ENCODE data around the gene TAS2R20.
"Not testable (repeated sequence)": the region's sequence is repeated elsewhere in the genome, so short reads cannot be mapped to it uniquely, and the experiment has no call there.

TAS2R20 gene, protein sequence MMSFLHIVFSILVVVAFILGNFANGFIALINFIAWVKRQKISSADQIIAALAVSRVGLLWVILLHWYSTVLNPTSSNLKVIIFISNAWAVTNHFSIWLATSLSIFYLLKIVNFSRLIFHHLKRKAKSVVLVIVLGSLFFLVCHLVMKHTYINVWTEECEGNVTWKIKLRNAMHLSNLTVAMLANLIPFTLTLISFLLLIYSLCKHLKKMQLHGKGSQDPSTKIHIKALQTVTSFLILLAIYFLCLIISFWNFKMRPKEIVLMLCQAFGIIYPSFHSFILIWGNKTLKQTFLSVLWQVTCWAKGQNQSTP

GRCh38 chr12:10998204-10998603, at the start of gene TAS2R20:
TSS of gene TAS2R20 (minus strand) at chr12:10998304. CDS start at chr12:10997875, 429 bp downstream.
- DNase-seq (ENCODE audit: low spot score in 2 of 2) (no peak), ATAC-seq (replicated peaks; ENCODE audit: extremely low read depth, poor library complexity, severe bottlenecking) (no peak)
- Mint-ChIP-seq H3K36me3 (ENCODE audit: insufficient read depth) (no peaks in the 10 kb centered on the region), H3K4me3 (no peak within 1 kb of the TSS), H3K27me3 (no peaks in the 10 kb centered on the region), H3K9me3 (no peaks in the 10 kb centered on the region), H3K27ac (ENCODE audit: low read depth) (no peak within 1 kb of the TSS), H3K4me1 (no peaks in the 10 kb centered on the region)

DNA sequence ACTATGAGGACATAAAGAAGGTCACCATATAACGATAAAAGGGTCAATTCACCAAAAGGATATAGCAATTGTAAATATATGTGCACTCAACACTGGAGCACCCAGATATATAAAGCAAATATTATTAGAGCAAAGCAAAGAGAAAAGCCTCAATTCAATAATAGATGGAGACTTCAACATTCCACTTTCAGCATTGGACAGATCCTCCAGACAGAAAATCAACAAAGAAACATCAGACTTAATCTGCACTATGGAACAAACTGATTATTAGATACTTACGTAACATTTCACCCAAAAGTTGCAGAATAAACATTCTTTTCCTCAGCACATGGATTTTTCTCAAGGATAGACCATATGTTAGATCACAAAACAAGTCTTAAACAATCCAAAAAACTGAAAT, 43.3 kb upstream of the TAS2R20 start:
- not testable (repeated sequence) for ATAC-seq (replicated peaks; ENCODE audit: extremely low read depth, poor library complexity, severe bottlenecking); DNase-seq (ENCODE audit: low spot score in 2 of 2); H3K9me3 Mint-ChIP-seq; H3K36me3 Mint-ChIP-seq (ENCODE audit: insufficient read depth); H3K4me3 Mint-ChIP-seq; H3K27ac Mint-ChIP-seq (ENCODE audit: low read depth); H3K27me3 Mint-ChIP-seq
- peaks cover 17% of the 10 kb centered on the region for H3K4me1 Mint-ChIP-seq

DNA sequence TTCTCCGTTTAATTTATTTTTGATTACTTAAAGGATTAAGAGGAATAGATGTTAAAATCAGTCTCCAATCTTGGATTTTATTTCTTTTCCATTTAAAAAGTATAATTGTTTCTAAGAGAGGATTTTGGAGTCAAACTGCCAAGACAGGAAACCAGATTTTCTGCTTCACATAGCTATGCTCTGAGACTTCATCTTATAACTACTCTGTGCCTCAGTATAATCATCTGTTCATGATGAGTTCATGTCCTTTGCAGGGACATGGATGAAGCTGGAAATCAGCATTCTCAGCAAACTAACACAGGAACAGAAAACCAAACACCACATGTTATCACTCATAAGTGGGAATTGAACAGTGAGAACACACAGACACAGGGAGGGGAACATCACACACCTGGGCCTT, 42.1 kb upstream of the TAS2R20 start:
- peaks cover 17% of the 10 kb centered on the region for H3K4me1 Mint-ChIP-seq
- no peaks in the 10 kb centered on the region for H3K27me3 Mint-ChIP-seq
- no peaks in the 10 kb centered on the region for H3K9me3 Mint-ChIP-seq
- no peak overlapping the region for H3K4me3 Mint-ChIP-seq
- ATAC-seq (replicated peaks; ENCODE audit: extremely low read depth, poor library complexity, severe bottlenecking) (no peak), DNase-seq (ENCODE audit: low spot score in 2 of 2) (no peak)
- no peak overlapping the region for H3K27ac Mint-ChIP-seq (ENCODE audit: low read depth)
- H3K36me3 Mint-ChIP-seq (ENCODE audit: insufficient read depth) = peaks cover 9% of the 10 kb centered on the region

GRCh38 chr12:11039171-11039570, 41.1 kb upstream of the TAS2R20 start:
- Mint-ChIP-seq H3K4me3 (no peak overlapping the region), H3K27ac (ENCODE audit: low read depth) (no peak overlapping the region), H3K36me3 (ENCODE audit: insufficient read depth) (peaks cover 7% of the 10 kb centered on the region), H3K9me3 (no peaks in the 10 kb centered on the region), H3K4me1 (peaks cover 14% of the 10 kb centered on the region), H3K27me3 (no peaks in the 10 kb centered on the region)
- DNase-seq (ENCODE audit: low spot score in 2 of 2) (no peak), ATAC-seq (replicated peaks; ENCODE audit: extremely low read depth, poor library complexity, severe bottlenecking) (no peak)

GRCh38 chr12:11033959-11034358, 35.9 kb upstream of the TAS2R20 start:
- H3K4me1 Mint-ChIP-seq; DNase-seq (ENCODE audit: low spot score in 2 of 2); H3K4me3 Mint-ChIP-seq; H3K36me3 Mint-ChIP-seq (ENCODE audit: insufficient read depth); ATAC-seq (replicated peaks; ENCODE audit: extremely low read depth, poor library complexity, severe bottlenecking); H3K9me3 Mint-ChIP-seq; H3K27me3 Mint-ChIP-seq; H3K27ac Mint-ChIP-seq (ENCODE audit: low read depth): not testable (repeated sequence)

DNA sequence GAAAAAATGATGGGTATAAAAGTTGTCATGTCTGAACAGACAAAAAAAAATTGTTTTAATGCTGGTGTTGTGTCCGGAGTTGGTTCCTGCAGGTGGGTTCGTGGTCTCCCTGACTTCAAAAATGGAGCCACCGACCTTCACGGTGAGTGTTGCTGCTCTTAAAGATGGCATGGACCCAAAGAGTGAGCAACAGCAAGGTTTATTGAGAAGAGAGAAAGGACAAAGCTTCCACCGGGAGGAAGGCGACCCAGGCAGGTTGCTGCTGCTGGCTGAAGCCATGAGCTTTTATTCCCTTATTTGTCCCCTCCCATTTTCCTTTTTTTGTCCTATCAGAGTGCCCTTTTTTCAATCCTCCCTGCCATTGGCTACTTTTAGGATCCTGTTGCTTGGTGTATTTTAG, 33.2 kb upstream of the TAS2R20 start, which contains the start of gene TAS2R31:
Gene TAS2R31, minus strand, starts transcription at position 101 of the 400 bp plus-strand sequence. Its CDS starts 72 bp downstream, at position 29.
- Mint-ChIP-seq H3K27me3 (no peaks in the 10 kb centered on the region), H3K9me3 (no peaks in the 10 kb centered on the region), H3K4me3 (no peak within 1 kb of the TSS), H3K36me3 (ENCODE audit: insufficient read depth) (peaks cover 7% of the 10 kb centered on the region), H3K4me1 (no peaks in the 10 kb centered on the region), H3K27ac (ENCODE audit: low read depth) (no peak within 1 kb of the TSS)
- no peak for ATAC-seq (replicated peaks; ENCODE audit: extremely low read depth, poor library complexity, severe bottlenecking)
- no peak for DNase-seq (ENCODE audit: low spot score in 2 of 2)

DNA sequence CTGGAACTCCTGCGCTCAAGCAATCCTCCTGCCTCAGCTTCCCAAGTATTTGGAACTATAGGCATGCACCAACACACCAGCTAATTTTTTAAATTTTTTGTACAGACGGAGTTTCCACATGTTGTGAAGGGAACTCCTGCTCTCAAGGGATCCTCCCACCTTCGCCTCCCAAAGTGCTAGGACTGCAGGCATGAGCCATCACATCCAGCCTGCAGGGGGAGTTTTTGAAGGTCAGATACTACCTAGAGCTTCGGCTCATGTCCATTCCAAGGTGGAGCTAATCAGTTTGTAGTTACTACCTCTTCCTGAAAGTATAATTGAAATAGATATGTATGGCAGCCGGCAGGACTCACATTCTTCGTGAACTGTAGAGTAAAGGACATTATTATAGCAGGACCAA, 28.0 kb upstream of the TAS2R20 start:
- Mint-ChIP-seq H3K27me3 (no peaks in the 10 kb centered on the region), H3K9me3 (peaks cover 6% of the 10 kb centered on the region), H3K4me1 (no peaks in the 10 kb centered on the region), H3K4me3 (no peak overlapping the region), H3K27ac (ENCODE audit: low read depth) (no peak overlapping the region), H3K36me3 (ENCODE audit: insufficient read depth) (peaks cover 5% of the 10 kb centered on the region)
- ATAC-seq (replicated peaks; ENCODE audit: extremely low read depth, poor library complexity, severe bottlenecking) (no peak), DNase-seq (ENCODE audit: low spot score in 2 of 2) (no peak)

DNA sequence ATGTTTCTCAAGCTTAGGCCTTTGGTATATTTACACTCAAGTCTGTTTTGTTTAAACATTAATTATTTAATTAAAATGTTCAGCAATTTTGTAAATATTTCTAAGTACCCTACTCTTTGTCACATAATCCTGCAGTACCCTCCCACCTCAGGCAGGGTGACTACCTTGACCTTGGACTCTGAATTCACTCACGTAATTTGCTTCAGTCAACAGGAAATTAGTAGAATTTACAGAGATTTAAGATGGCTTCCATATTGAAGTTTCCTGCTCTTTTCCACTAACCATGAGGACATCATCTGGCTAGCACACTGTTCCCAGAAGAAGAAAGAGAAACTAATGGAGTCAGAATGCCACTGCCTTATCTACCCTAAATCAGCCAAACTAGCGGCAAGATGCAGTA, 25.3 kb upstream of the TAS2R20 start:
- H3K27me3 Mint-ChIP-seq = no peaks in the 10 kb centered on the region
- no peak for ATAC-seq (replicated peaks; ENCODE audit: extremely low read depth, poor library complexity, severe bottlenecking)
- peaks cover 6% of the 10 kb centered on the region for H3K9me3 Mint-ChIP-seq
- DNase-seq (ENCODE audit: low spot score in 2 of 2) = no peak
- no peak overlapping the region for H3K4me3 Mint-ChIP-seq
- peaks cover 5% of the 10 kb centered on the region for H3K36me3 Mint-ChIP-seq (ENCODE audit: insufficient read depth)
- H3K27ac Mint-ChIP-seq (ENCODE audit: low read depth) = no peak overlapping the region
- H3K4me1 Mint-ChIP-seq = no peaks in the 10 kb centered on the region

DNA sequence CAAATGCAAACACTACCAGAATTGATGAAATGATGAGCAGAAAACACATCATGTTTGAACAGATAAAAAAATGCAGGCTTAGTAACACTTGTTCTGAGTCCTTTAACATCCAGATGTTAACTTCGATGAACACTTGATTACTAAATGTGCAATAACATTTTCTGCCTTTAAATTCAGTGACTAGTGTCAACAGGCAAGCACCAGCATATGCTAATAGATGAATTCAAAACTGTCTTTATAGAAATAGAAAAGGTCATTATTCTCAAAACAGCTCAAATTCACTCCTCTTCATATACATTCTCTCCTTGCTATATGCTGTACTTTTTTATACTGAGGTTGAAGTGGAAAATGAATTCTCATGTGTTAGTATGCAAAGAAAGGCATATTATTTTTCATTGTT, 24.4 kb upstream of the TAS2R20 start, which contains the start of gene TAS2R19:
Gene TAS2R19, minus strand, starts transcription at position 101 of the 400 bp plus-strand sequence. Its CDS starts 49 bp downstream, at position 52.
- ATAC-seq (replicated peaks; ENCODE audit: extremely low read depth, poor library complexity, severe bottlenecking) = no peak
- Mint-ChIP-seq H3K9me3 (peaks cover 6% of the 10 kb centered on the region), H3K4me3 (no peak within 1 kb of the TSS), H3K36me3 (ENCODE audit: insufficient read depth) (peaks cover 5% of the 10 kb centered on the region), H3K27ac (ENCODE audit: low read depth) (no peak within 1 kb of the TSS), H3K27me3 (no peaks in the 10 kb centered on the region), H3K4me1 (no peaks in the 10 kb centered on the region)
- DNase-seq (ENCODE audit: low spot score in 2 of 2) = no peak

DNA sequence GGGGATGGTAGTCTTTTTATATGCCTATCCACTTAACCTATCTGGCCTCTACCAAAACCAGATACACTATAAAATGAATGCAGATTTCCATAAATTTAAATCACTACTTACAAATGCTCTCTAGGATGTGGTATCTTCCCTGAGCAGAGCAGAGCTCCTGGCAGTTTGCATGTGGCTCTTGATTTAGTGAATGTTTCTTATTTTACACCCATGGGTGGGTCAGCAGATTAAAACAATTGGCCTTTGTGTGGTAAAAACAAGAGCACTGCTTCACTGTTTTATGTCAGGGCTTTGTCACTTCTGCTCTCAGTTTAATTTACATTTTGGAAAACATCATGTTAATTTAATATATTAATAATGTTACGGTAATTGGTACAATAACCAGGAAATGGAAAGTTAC, 18.8 kb upstream of the TAS2R20 start:
- Mint-ChIP-seq H3K36me3 (ENCODE audit: insufficient read depth) (no peaks in the 10 kb centered on the region), H3K9me3 (no peaks in the 10 kb centered on the region), H3K27ac (ENCODE audit: low read depth) (no peak overlapping the region), H3K4me3 (no peak overlapping the region), H3K4me1 (no peaks in the 10 kb centered on the region), H3K27me3 (no peaks in the 10 kb centered on the region)
- ATAC-seq (replicated peaks; ENCODE audit: extremely low read depth, poor library complexity, severe bottlenecking) (no peak), DNase-seq (ENCODE audit: low spot score in 2 of 2) (no peak)

DNA sequence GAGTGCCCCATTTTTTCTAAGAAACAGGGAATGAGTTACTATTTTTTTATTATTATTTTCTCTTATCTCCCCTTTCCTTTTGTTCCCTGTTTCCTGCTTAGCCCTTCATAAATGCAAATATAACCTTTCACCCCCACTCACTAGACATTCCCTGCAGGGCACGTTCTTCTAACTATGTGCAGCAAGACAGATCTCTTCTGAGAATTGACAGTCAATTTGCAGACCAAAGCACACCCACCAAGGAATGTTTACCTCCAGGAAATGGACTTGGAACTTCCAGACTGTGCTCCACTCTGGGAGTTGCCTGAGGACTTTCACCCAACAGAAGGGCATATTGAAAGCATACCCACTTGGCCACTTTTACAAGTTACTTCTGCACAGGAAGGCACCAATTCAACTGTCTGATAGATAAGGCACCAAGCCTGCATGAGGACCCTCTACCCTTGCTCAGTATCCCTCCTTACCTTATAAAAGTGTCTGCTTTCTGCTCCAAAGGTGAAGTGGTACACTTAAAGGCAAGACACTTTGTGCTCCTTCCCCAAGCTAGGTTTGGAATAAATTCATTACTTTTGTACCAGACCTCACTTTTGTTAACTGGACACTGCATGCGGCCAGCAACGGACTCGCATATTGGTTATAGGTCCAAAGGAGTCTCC, 17.8 kb upstream of the TAS2R20 start:
- no peak for ATAC-seq (replicated peaks; ENCODE audit: extremely low read depth, poor library complexity, severe bottlenecking)
- Mint-ChIP-seq H3K27me3 (no peaks in the 10 kb centered on the region), H3K36me3 (ENCODE audit: insufficient read depth) (no peaks in the 10 kb centered on the region), H3K9me3 (no peaks in the 10 kb centered on the region), H3K4me1 (no peaks in the 10 kb centered on the region), H3K27ac (ENCODE audit: low read depth) (no peak overlapping the region), H3K4me3 (no peak overlapping the region)
- no peak for DNase-seq (ENCODE audit: low spot score in 2 of 2)

DNA sequence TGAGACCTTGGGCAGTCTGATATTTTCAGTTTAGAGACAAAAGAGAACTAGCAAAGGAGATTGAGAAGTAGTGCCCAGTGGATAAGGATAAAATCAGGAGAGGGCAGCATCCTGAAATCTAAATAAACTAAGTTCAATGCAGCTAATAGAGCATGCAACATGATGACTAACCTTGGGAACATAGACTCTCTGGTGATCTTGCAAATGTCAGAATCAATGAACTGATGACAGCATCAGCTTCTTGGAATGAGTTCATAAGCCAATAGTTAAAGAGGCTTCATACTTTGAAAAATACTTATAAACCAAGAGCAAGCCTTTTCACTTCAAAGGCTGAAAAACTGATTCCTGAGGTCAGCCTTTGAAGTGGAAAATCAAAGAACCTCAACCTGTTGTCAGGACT, 16.1 kb upstream of the TAS2R20 start:
- H3K27ac Mint-ChIP-seq (ENCODE audit: low read depth) = no peak overlapping the region
- H3K36me3 Mint-ChIP-seq (ENCODE audit: insufficient read depth) = no peaks in the 10 kb centered on the region
- no peaks in the 10 kb centered on the region for H3K4me1 Mint-ChIP-seq
- H3K4me3 Mint-ChIP-seq = no peak overlapping the region
- DNase-seq (ENCODE audit: low spot score in 2 of 2) (no peak), ATAC-seq (replicated peaks; ENCODE audit: extremely low read depth, poor library complexity, severe bottlenecking) (no peak)
- H3K27me3 Mint-ChIP-seq = no peaks in the 10 kb centered on the region
- H3K9me3 Mint-ChIP-seq = no peaks in the 10 kb centered on the region

DNA sequence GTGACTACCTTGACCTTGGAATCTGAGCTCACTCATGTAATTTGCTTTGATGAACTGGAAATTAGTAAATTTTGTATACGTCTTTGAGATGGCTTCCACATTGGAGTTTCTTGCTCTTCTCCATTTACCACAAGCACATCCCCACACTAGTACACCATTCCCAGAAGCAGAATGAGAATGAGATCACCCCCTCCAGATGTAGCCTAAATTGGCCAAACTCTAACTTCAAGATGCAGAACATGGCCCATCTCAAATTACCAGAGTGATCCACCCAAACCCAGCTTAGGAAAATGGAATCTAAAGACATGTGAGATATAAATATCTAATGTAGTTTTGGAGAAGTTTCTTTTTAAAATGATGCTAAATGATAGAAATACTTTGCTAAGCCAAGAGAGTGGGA, 9.5 kb upstream of the TAS2R20 start:
- DNase-seq (ENCODE audit: low spot score in 2 of 2) (no peak), ATAC-seq (replicated peaks; ENCODE audit: extremely low read depth, poor library complexity, severe bottlenecking) (no peak)
- no peak overlapping the region for H3K27ac Mint-ChIP-seq (ENCODE audit: low read depth)
- no peaks in the 10 kb centered on the region for H3K4me1 Mint-ChIP-seq
- H3K27me3 Mint-ChIP-seq = no peaks in the 10 kb centered on the region
- no peaks in the 10 kb centered on the region for H3K9me3 Mint-ChIP-seq
- H3K36me3 Mint-ChIP-seq (ENCODE audit: insufficient read depth) = peaks cover 2% of the 10 kb centered on the region
- no peak overlapping the region for H3K4me3 Mint-ChIP-seq

Data from central memory CD8-positive, alpha-beta T cell (primary cell).